Esophagus muscularis mucosa (tissue), 4 donors: ENCODE measurements around the gene EZH2. TPM values are rescaled to one million over a fixed set of nuclear protein-coding genes. Genes with fewer than 3 reads are reported as not detected.

Experiments
- DNase-seq: peaks from one replicate; pipeline ENCODE4 v3.0.0-alpha.2; 2017; ENCODE audit errors: extremely low spot score
- H3K27ac ChIP-seq, 4 donors: fragments of 200-600 bp; sonication (generic); replicated peaks in 1 of 4; 1 replicate in 3 of 4; 2 replicates in 1 of 4; pipeline ENCODE4 v1.5.1; 2016 to 2019; ENCODE audit warnings: mild to moderate bottlenecking in 1 of 4
- H3K27me3 ChIP-seq, 4 donors: fragments of 200-600 bp; sonication (generic); one replicate each; pipeline versions ENCODE4 v1.5.1 to v1.6.0; 2016 to 2019
- H3K36me3 ChIP-seq, 4 donors: fragments of 200-600 bp; sonication (generic); one replicate each; pipeline ENCODE4 v1.5.1; 2016 to 2019
- H3K4me1 ChIP-seq, 4 donors: fragments of 200-600 bp; sonication (generic); one replicate each; pipeline ENCODE4 v1.5.1; 2016 to 2019
- H3K4me3 ChIP-seq, 4 donors: fragments of 200-600 bp; sonication (generic); 1 replicate in 2 of 4; 2 replicates in 2 of 4; pipeline ENCODE4 v1.5.1; 2016 to 2019; ENCODE audit warnings: mild to moderate bottlenecking in 4 of 4, moderate library complexity in 1 of 4
- H3K9me3 ChIP-seq, 4 donors: fragments of 200-600 bp; sonication (generic); 1 replicate in 3 of 4; 2 replicates in 1 of 4; pipeline ENCODE4 v1.5.1; 2016 to 2019
- EP300 ChIP-seq: sonication (generic); formaldehyde crosslinking; IDR thresholded peaks from one replicate; pipeline ENCODE4 v1.6.1; 2017; ENCODE audit warnings: antibody characterized with exemption
- POLR2A ChIP-seq: fragments of 450-650 bp; IDR thresholded peaks from one replicate; pipeline ENCODE4 v1.6.1; 2017; ENCODE audit warnings: antibody characterized with exemption, moderate library complexity, mild to moderate bottlenecking, low read depth
- POLR2AphosphoS5 ChIP-seq, 2 donors: sonication (generic); formaldehyde crosslinking; IDR thresholded peaks; one replicate each; pipeline ENCODE4 v1.6.1; 2017; ENCODE audit warnings: antibody characterized with exemption in 2 of 2
- WGBS: methylation state at CpG from one replicate; pipeline ENCODE4 v1.1.5; 2018; 5-methylcytosine and 5-hydroxymethylcytosine counted together
- intact Hi-C: fragments of 100-400 bp; cut with DNase I; formaldehyde crosslinking; loops from one replicate; pipeline ENCODE4 v1.15.1; 2023
- total RNA-seq, 4 donors: library from RNA; depleted of rRNA; stranded (reverse); fragments of >200 nt; gene quantifications; one replicate each; pipeline versions ENCODE4 v1.1.0 to v1.2.1, GENCODE V29; 2016
- TF ChIP-seq, protein P1 (sequence below), 3 experiments: fragments of 200-600 bp in 2 of 3; fragments of 450-650 bp in 1 of 3; sonication (generic) in 2 of 3; IDR thresholded peaks; one replicate each; pipeline ENCODE4 v1.5.1; 2017 to 2019; ENCODE audit warnings: antibody characterized with exemption in 3 of 3, mild to moderate bottlenecking in 2 of 3, moderate library complexity in 1 of 3

EZH2 gene
- total RNA-seq, 4 donors from 2014 or later: 0.33 to 0.52 (median 0.45) TPM; not detected in 1

DNA sequence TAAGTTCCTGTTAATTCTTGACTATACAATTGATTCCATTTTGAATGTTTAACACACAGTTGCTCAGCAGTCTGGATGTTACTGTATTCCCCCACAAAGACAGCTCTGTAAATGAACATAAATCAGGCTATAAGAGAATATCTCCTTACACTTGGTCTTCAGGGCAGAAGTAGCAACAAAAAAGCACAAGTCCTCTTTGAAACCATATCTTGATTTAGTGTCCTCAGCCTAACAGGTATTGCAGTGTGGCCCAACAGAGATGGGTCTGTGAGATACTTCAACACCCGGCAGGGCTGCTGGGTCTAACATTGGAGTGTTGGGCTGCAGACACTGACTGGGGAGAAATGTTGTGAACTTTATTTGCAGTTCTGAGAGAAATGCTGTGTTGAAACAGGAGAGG lies 109.6 kb downstream of the EZH2 start:
- no peak for DNase-seq
- Histone ChIP-seq H3K36me3 (peaks cover 12 to 88% (median 63%) of the 10 kb centered on the region in 4 donors), H3K9me3 (no peaks in the 10 kb centered on the region), H3K27ac (no peak overlapping the region), H3K4me1 (no peaks in the 10 kb centered on the region), H3K27me3 (no peaks in the 10 kb centered on the region), H3K4me3 (no peak overlapping the region)
- TF ChIP-seq POLR2A: no peak
- no peak for TF ChIP-seq POLR2AphosphoS5 (IDR thresholded peaks at IDR 0.05)
- TF ChIP-seq EP300: no peak
- TF ChIP-seq, protein P1, sequence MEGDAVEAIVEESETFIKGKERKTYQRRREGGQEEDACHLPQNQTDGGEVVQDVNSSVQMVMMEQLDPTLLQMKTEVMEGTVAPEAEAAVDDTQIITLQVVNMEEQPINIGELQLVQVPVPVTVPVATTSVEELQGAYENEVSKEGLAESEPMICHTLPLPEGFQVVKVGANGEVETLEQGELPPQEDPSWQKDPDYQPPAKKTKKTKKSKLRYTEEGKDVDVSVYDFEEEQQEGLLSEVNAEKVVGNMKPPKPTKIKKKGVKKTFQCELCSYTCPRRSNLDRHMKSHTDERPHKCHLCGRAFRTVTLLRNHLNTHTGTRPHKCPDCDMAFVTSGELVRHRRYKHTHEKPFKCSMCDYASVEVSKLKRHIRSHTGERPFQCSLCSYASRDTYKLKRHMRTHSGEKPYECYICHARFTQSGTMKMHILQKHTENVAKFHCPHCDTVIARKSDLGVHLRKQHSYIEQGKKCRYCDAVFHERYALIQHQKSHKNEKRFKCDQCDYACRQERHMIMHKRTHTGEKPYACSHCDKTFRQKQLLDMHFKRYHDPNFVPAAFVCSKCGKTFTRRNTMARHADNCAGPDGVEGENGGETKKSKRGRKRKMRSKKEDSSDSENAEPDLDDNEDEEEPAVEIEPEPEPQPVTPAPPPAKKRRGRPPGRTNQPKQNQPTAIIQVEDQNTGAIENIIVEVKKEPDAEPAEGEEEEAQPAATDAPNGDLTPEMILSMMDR (IDR thresholded peaks at IDR 0.05): no peak
- 100% methylated on average over 1 of the region's 1 CpG for WGBS
- intact Hi-C loops: loop anchor here (10.0 kb wide), 1 partner anchor 200 kb away; no protein-coding TSS in a partner anchor

DNA sequence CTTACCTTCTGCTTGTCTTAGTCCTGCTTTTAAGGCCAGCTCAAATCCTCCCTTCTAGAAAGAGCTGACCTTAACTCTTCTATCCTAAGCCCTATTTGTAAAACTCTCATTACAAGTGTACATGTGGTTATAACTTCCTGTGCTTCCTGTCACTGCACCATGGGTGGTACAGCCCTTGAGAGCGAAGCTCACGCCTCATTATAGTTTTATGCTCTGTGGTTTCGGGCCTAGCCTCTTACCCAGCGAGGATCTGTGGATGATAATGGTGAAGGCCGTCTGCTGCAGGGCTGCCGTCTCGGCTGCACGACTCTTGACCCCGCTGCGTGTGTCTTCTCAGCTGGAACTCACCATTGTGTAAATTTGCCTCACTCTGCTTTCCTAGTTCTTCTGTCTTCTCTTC lies 110.8 kb downstream of the EZH2 start:
- 85% methylated on average over 10 of the region's 10 CpGs for WGBS
- DNase-seq: no peak
- Histone ChIP-seq H3K4me1 (no peaks in the 10 kb centered on the region), H3K4me3 (no peak overlapping the region), H3K36me3 (peaks cover 13 to 88% (median 69%) of the 10 kb centered on the region in 4 donors), H3K27ac (no peak overlapping the region), H3K9me3 (no peaks in the 10 kb centered on the region), H3K27me3 (no peaks in the 10 kb centered on the region)
- TF ChIP-seq POLR2AphosphoS5 (IDR thresholded peaks at IDR 0.05) (no peak), POLR2A (no peak), EP300 (no peak)
- TF ChIP-seq, protein P1 (IDR thresholded peaks at IDR 0.05): no peak
- intact Hi-C loops: loop anchor here (10.0 kb wide), 1 partner anchor 199 kb away; no protein-coding TSS in a partner anchor

DNA sequence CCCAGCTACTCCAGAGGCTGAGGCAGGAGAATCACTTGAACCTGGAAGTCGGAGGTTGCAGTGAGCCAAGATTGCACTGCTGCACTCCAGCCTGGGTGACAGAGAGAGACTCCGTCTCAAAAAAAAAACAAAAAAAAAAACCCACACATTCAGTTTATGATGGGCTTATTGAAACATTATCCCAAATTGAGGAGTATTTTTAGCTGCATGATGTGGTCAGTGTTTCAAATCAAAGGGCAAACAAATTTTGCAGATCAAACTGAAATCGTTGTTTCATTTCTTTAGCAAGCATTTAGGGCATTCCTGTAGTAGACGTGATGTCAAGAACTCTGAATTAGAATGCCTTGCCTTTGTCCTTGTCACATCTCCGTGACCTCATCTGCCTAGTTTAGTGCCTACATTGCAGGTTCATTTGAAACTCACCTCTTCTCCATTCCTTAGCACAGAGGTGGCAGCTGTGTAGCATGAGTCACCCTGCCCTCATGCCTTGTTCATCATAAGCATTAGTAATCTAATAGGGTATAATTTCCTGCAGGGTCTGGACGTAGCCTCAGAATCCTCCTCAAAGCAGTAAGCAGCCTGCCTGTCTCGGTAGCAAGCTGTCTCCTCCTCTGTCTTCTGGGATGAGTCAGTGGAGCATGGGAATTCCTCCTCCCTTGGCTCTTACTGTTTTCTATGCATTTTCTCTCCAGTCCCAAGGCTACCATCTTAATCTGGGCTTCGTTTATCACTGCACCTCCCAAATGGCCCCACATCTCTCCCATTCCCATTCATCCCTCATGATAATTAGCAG lies 111.6 kb downstream of the EZH2 start:
- intact Hi-C loops: loop anchor here (10.0 kb wide), 1 partner anchor 198 kb away; no protein-coding TSS in a partner anchor
- Histone ChIP-seq H3K4me1 (no peaks in the 10 kb centered on the region), H3K27me3 (no peaks in the 10 kb centered on the region), H3K36me3 (peaks cover 22 to 92% (median 74%) of the 10 kb centered on the region in 4 donors), H3K9me3 (no peaks in the 10 kb centered on the region), H3K27ac (no peak overlapping the region), H3K4me3 (no peak overlapping the region)
- TF ChIP-seq, protein P1 (IDR thresholded peaks at IDR 0.05): no peak
- no peak for TF ChIP-seq POLR2AphosphoS5 (IDR thresholded peaks at IDR 0.05)
- no peak for TF ChIP-seq POLR2A
- no peak for TF ChIP-seq EP300
- 75% methylated on average over 8 of the region's 8 CpGs for WGBS
- no peak for DNase-seq

DNA sequence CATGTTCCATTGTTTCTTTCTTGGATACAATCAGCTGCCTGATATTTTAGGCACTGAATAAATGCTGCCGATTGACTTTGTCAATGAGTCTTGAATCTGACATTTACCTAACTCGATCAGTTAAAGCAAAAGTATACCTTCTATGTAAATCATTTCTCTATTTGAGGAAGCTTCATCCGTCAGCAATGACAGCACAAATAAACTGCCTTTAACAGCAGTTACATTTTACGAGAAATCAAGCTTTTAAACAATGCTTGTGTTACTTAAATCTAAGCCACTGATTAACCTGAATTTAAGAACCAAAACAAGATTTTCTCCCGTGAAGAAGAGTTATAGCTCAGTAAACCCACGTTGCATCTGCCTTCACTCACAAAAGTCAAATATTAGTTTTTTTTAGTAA lies 114.1 kb downstream of the EZH2 start:
- Histone ChIP-seq H3K4me1 (no peaks in the 10 kb centered on the region), H3K27ac (no peak overlapping the region), H3K36me3 (peaks cover 18 to 90% (median 73%) of the 10 kb centered on the region in 4 donors), H3K9me3 (no peaks in the 10 kb centered on the region), H3K27me3 (no peaks in the 10 kb centered on the region), H3K4me3 (no peak overlapping the region)
- intact Hi-C loops: loop anchor here (10.0 kb wide), 1 partner anchor 195 kb away; no protein-coding TSS in a partner anchor
- no peak for DNase-seq
- TF ChIP-seq POLR2AphosphoS5 (IDR thresholded peaks at IDR 0.05): no peak
- TF ChIP-seq, protein P1 (IDR thresholded peaks at IDR 0.05): no peak
- TF ChIP-seq EP300: no peak
- TF ChIP-seq POLR2A: no peak
- 70% methylated on average over 6 of the region's 6 CpGs for WGBS
